ENCODE results near the gene PRDM10. TPM values are rescaled to one million over a fixed set of nuclear protein-coding genes. Genes with fewer than 3 reads are reported as not detected.

PRDM10 gene
- total and polyA plus RNA-seq, 10 of the 15 experiments (the other 5 are each of a cell fraction or from before 2014, with no cell fraction given), result 0.93 to 6.2 (median 4.1) TPM

- TF ChIP-seq POLR2AphosphoS5 (IDR thresholded peaks at IDR 0.05; ENCODE audit: low read length), result peak; percentile 74
- no peak; the same call in 1 of the 2 replicates for TF ChIP-seq POLR2AphosphoS2 (IDR thresholded peaks at IDR 0.05; ENCODE audit: low read depth, low read length)
- 0 out of 2 replicates have a peak, but pooled peaks have one; percentile 31 for TF ChIP-seq ZBTB11 (CRISPR knock-in tag; IDR thresholded peaks at IDR 0.05)
- peak; percentile 81 for TF ChIP-seq NFYA (IDR thresholded peaks at IDR 0.05; ENCODE audit: borderline replicate concordance, low read depth, low read length)
- no peak for TF ChIP-seq E2F4 (IDR thresholded peaks at IDR 0.05; ENCODE audit: low read depth, low read length)
- TF ChIP-seq MYB (IDR thresholded peaks at IDR 0.05; ENCODE audit: borderline replicate concordance, low read depth, low read length), result no peak; the same call in 1 of the 2 replicates
- TF ChIP-seq SREBF2 (IDR thresholded peaks at IDR 0.05; ENCODE audit: low read length), result peak; percentile 85
- no peak for TF ChIP-seq SUZ12 (IDR thresholded peaks at IDR 0.05; ENCODE audit: unreplicated experiment)
- no peak for TF ChIP-seq NR2C2 (IDR thresholded peaks at IDR 0.05; ENCODE audit: borderline replicate concordance, control insufficient read depth, insufficient read length, low read depth)
- no peak; the same call in 1 of the 2 replicates for TF ChIP-seq TBL1XR1 (IDR thresholded peaks at IDR 0.05; ENCODE audit: low read depth, low read length)
- peak; percentile 72 for TF ChIP-seq NFIC (IDR thresholded peaks at IDR 0.05; ENCODE audit: low read depth, low read length)
- TF ChIP-seq HDAC6 (IDR thresholded peaks at IDR 0.05; ENCODE audit: unreplicated experiment), result no peak
- peak; percentile 92 for TF ChIP-seq SP1 (IDR thresholded peaks at IDR 0.05; ENCODE audit: low read depth, low read length)
- TF ChIP-seq ZZZ3 (IDR thresholded peaks at IDR 0.05; ENCODE audit: control insufficient read depth, insufficient read length, low read depth), result no peak
- TF ChIP-seq MTA3 (IDR thresholded peaks at IDR 0.05; ENCODE audit: borderline replicate concordance, low read length), result peak; percentile 82; the same call in 1 of the 2 replicates
- TF ChIP-seq MTA2 (IDR thresholded peaks at IDR 0.05; ENCODE audit: low read depth), result no peak
- TF ChIP-seq TCF12 (IDR thresholded peaks at IDR 0.05; ENCODE audit: low read depth, low read length), result peak; percentile 75; the same call in 1 of the 2 replicates
- TF ChIP-seq MLLT1 (IDR thresholded peaks at IDR 0.05), result no peak; the same call in 1 of the 2 replicates
- TF ChIP-seq PKNOX1 (IDR thresholded peaks at IDR 0.05), result peak; percentile 87
- TF ChIP-seq NR2F1 (conservative IDR thresholded peaks at IDR 0.05), result peak; percentile 99
- TF ChIP-seq ZBED1 (IDR thresholded peaks at IDR 0.05; ENCODE audit: borderline replicate concordance), result no peak
- TF ChIP-seq NRF1 (conservative IDR thresholded peaks at IDR 0.05; ENCODE audit: low read depth, low read length), result 0 out of 2 replicates have a peak, but pooled peaks have one; percentile 23
- TF ChIP-seq RUNX3 (IDR thresholded peaks at IDR 0.05; ENCODE audit: low read length), result peak; percentile 91
- TF ChIP-seq PAX5 (IDR thresholded peaks at IDR 0.05; ENCODE audit: borderline replicate concordance, low read depth, low read length), result peak; percentile 75
These were observed 446 bp upstream of the PRDM10 start (continued) for GRCh38 chr11:130002846-130003716.

Data from GM12878 (cell line).